MCF 10A (cell line): ENCODE results near the gene NFATC2IP. TPM values are rescaled to one million over a fixed set of nuclear protein-coding genes. Genes with fewer than 3 reads are reported as not detected.

ENCODE experiments used
- BruUV-seq: library from RNA; stranded (reverse); fragments of 400-500 nt; replicated peaks from 2 replicates; lab custom pipeline; 2021; lab: Mats Ljungman, UMichigan
- CTCF ChIA-PET: fragments of 300-600 bp; sonication (Branson Sonifier 250); formaldehyde crosslinking; extraction: SDS; loops from one replicate; lab custom pipeline; 2021; ENCODE audit warnings: antibody characterized with exemption, inconsistent platforms; lab: Yijun Ruan, JAX
- POLR2A ChIA-PET: fragments of 300-600, 350-650 bp; sonication (Branson Sonifier 250); formaldehyde crosslinking; extraction: SDS; loops from one replicate; lab custom pipeline; 2020; ENCODE audit warnings: antibody characterized with exemption, inconsistent platforms; lab: Yijun Ruan, JAX
- DNase-seq: peaks from one replicate; pipeline ENCODE4 v3.0.0-alpha.2; 2018; ENCODE audit not compliant: unreplicated experiment
- H3K27ac Mint-ChIP-seq: one replicate; pipeline ENCODE4 v1.8.0; 2022; ENCODE audit warnings: mild to moderate bottlenecking, low read depth, mixed read lengths; ENCODE audit not compliant: unreplicated experiment
- H3K27me3 Mint-ChIP-seq: one replicate; pipeline ENCODE4 v1.8.0; 2022; ENCODE audit warnings: mixed read lengths; ENCODE audit not compliant: insufficient read depth, unreplicated experiment
- H3K36me3 Mint-ChIP-seq: one replicate; pipeline ENCODE4 v1.8.0; 2022; ENCODE audit warnings: mild to moderate bottlenecking, moderate library complexity, mixed read lengths; ENCODE audit not compliant: insufficient read depth, unreplicated experiment
- H3K4me1 Mint-ChIP-seq: one replicate; pipeline ENCODE4 v1.8.0; 2022; ENCODE audit warnings: mixed read lengths; ENCODE audit not compliant: insufficient read depth, unreplicated experiment
- H3K4me3 Mint-ChIP-seq: one replicate; pipeline ENCODE4 v1.8.0; 2022; ENCODE audit warnings: mild to moderate bottlenecking, moderate library complexity, mixed read lengths; ENCODE audit not compliant: unreplicated experiment
- H3K9me3 Mint-ChIP-seq: one replicate; pipeline ENCODE4 v1.8.0; 2022; ENCODE audit warnings: mixed read lengths; ENCODE audit not compliant: unreplicated experiment
- CTCF ChIP-seq: fragments of 200-600 bp; IDR thresholded peaks from one replicate; pipeline ENCODE4 v1.8.0; 2022; ENCODE audit warnings: antibody characterized with exemption, mild to moderate bottlenecking; ENCODE audit not compliant: unreplicated experiment
- intact Hi-C: fragments of 100-400 bp; cut with micrococcal nuclease; formaldehyde crosslinking; loops from 2 replicates; pipeline ENCODE4 v1.14.1; 2022
- total RNA-seq: library from RNA; stranded (reverse); gene quantifications from 2 replicates; pipeline ENCODE4 v1.2.3, GENCODE V29; 2022

The NFATC2IP gene
- total RNA-seq, 1 experiment from 2014 or later: 39.5 TPM

- Mint-ChIP-seq H3K9me3 (peaks cover 11% of the 10 kb centered on the region), H3K4me1 (no peaks in the 10 kb centered on the region), H3K36me3 (peaks cover 7% of the 10 kb centered on the region), H3K27ac (no peak overlapping the region), H3K27me3 (no peaks in the 10 kb centered on the region), H3K4me3 (no peak overlapping the region)
- no peak for DNase-seq
- no peak for TF ChIP-seq CTCF
- intact Hi-C loops: no loop called here
- POLR2A ChIA-PET: interaction anchor here (1.2 kb wide), 1 partner anchor 728 kb away, joined by 3 read pairs; no protein-coding TSS in a partner anchor
- BruUV-seq: no TSS peak
- CTCF ChIA-PET: interaction anchor here (3.1 kb wide), 1 partner anchor 12 kb away, joined by 20 read pairs; no protein-coding TSS in a partner anchor
Observed at GRCh38 chr16:28989363-28989762, 38.6 kb downstream of the NFATC2IP start.

GRCh38 chr16:28990375-28991040, 39.8 kb downstream of the NFATC2IP start:
- ChIA-PET CTCF (interaction anchor here (3.1 kb wide), 1 partner anchor 13 kb away, joined by 20 read pairs; no protein-coding TSS in a partner anchor), POLR2A (no interaction called here)
- Mint-ChIP-seq H3K9me3 (peaks cover 11% of the 10 kb centered on the region), H3K36me3 (peaks cover 7% of the 10 kb centered on the region), H3K4me1 (no peaks in the 10 kb centered on the region), H3K27me3 (no peaks in the 10 kb centered on the region), H3K4me3 (no peak overlapping the region), H3K27ac (no peak overlapping the region)
- BruUV-seq: no TSS peak
- no peak for TF ChIP-seq CTCF
- intact Hi-C loops: no loop called here
- DNase-seq: no peak

GRCh38 chr16:28991687-28992086, 41.0 kb downstream of the NFATC2IP start:
- intact Hi-C loops: no loop called here
- no peak overlapping the region for H3K4me3 Mint-ChIP-seq
- no peaks in the 10 kb centered on the region for H3K27me3 Mint-ChIP-seq
- BruUV-seq: no TSS peak
- ChIA-PET POLR2A (no interaction called here), CTCF (interaction anchor here (1.0 kb wide), 1 partner anchor 10 kb away, joined by 4 read pairs; no protein-coding TSS in a partner anchor)
- peaks cover 7% of the 10 kb centered on the region for H3K36me3 Mint-ChIP-seq
- no peak for TF ChIP-seq CTCF
- no peak overlapping the region for H3K27ac Mint-ChIP-seq
- H3K9me3 Mint-ChIP-seq: peaks cover 11% of the 10 kb centered on the region
- DNase-seq: no peak
- H3K4me1 Mint-ChIP-seq: no peaks in the 10 kb centered on the region

- Mint-ChIP-seq H3K36me3 (peaks cover under 1% of the 10 kb centered on the region), H3K9me3 (peaks cover 3% of the 10 kb centered on the region), H3K4me3 (no peak overlapping the region), H3K27me3 (no peaks in the 10 kb centered on the region), H3K27ac (no peak overlapping the region), H3K4me1 (no peaks in the 10 kb centered on the region)
- CTCF ChIA-PET: no interaction called here
- intact Hi-C loops: no loop called here
- POLR2A ChIA-PET: interaction anchor here (1.2 kb wide), 1 partner anchor 8 kb away, joined by 3 read pairs; no protein-coding TSS in a partner anchor
- TF ChIP-seq CTCF: no peak
- BruUV-seq: no TSS peak
- DNase-seq: no peak
Observed at GRCh38 chr16:28992496-28992895, 41.8 kb downstream of the NFATC2IP start.
